CD4-positive, CD25-positive, alpha-beta regulatory T cell (primary cell): Measurements from ENCODE around the gene SERPINE2. TPM values are rescaled to one million over a fixed set of nuclear protein-coding genes. Genes with fewer than 3 reads are reported as not detected.
"Not testable (repeated sequence)": the region's sequence is repeated elsewhere in the genome, so short reads cannot be mapped to it uniquely, and the experiment has no call there.

Experiments used
- ATAC-seq, 2 donors: fragments of 150-1000 bp; cut with Tn5 transposase; one replicate each; pipeline ENCODE4 v1.10.0; 2021; ENCODE audit warnings: low read depth in 2 of 2, moderate number of reproducible peaks in 2 of 2, moderate library complexity in 1 of 2
- DNase-seq, 3 donors: peaks; one replicate each; pipeline versions ENCODE4 v3.0.0 to v3.0.0-alpha.2; 2012 to 2022; ENCODE audit warnings: mixed read lengths in 1 of 3
- H3K27ac ChIP-seq: one replicate; pipeline ENCODE4 v1.7.0; 2013; ENCODE audit warnings: mild to moderate bottlenecking, low read length; ENCODE audit not compliant: insufficient read depth, poor library complexity, severe bottlenecking
- H3K27me3 ChIP-seq: one replicate; pipeline ENCODE4 v1.7.0; 2013; ENCODE audit warnings: low read length; ENCODE audit not compliant: control insufficient read depth, insufficient read depth
- H3K36me3 ChIP-seq: one replicate; pipeline ENCODE4 v1.7.0; 2013; ENCODE audit warnings: mild to moderate bottlenecking, low read length, moderate library complexity; ENCODE audit not compliant: control insufficient read depth, insufficient read depth
- H3K4me1 ChIP-seq: 2 replicates; pipeline ENCODE4 v1.7.0; 2013; ENCODE audit warnings: mild to moderate bottlenecking, low read length; ENCODE audit not compliant: insufficient read depth, control insufficient read depth, poor library complexity, severe bottlenecking
- H3K4me3 ChIP-seq: one replicate; pipeline ENCODE4 v1.7.0; 2013; ENCODE audit warnings: low read depth, mild to moderate bottlenecking, low read length, moderate library complexity
- H3K9me3 ChIP-seq, 2 experiments: 1 replicate in 1 of 2; 2 replicates in 1 of 2; pipeline ENCODE4 v1.7.0; 2013; ENCODE audit warnings: low read length in 2 of 2, mild to moderate bottlenecking in 1 of 2, moderate library complexity in 1 of 2; ENCODE audit not compliant: control insufficient read depth in 2 of 2
- H3K27ac Mint-ChIP-seq, 3 donors: one replicate each; pipeline ENCODE4 v1.8.0; 2020 to 2022; ENCODE audit warnings: mild to moderate bottlenecking in 3 of 3, mixed read lengths in 3 of 3, moderate library complexity in 2 of 3
- H3K27me3 Mint-ChIP-seq: one replicate; pipeline ENCODE4 v1.8.0; 2022; ENCODE audit warnings: mild to moderate bottlenecking, mixed read lengths
- H3K36me3 Mint-ChIP-seq: one replicate; pipeline ENCODE4 v1.8.0; 2020; ENCODE audit warnings: mixed read lengths
- H3K4me1 Mint-ChIP-seq, 4 donors: one replicate each; pipeline ENCODE4 v1.8.0; 2020 to 2022; ENCODE audit warnings: mixed read lengths in 4 of 4, mild to moderate bottlenecking in 1 of 4
- H3K4me3 Mint-ChIP-seq, 4 donors: one replicate each; pipeline ENCODE4 v1.8.0; 2020 to 2022; ENCODE audit warnings: mild to moderate bottlenecking in 4 of 4, mixed read lengths in 4 of 4, moderate library complexity in 3 of 4
- H3K9me3 Mint-ChIP-seq, 7 donors: one replicate each; pipeline ENCODE4 v1.8.0; 2020 to 2022; ENCODE audit warnings: mixed read lengths in 7 of 7, mild to moderate bottlenecking in 3 of 7, moderate library complexity in 2 of 7
- polyA plus RNA-seq, 4 donors: library from polyadenylated mRNA; unstranded; fragments of 300-500 nt; fragmentation: Illumina TruSeq; gene quantifications; one replicate each; pipeline ENCODE4 v1.2.3, GENCODE V29; 2021
- total RNA-seq: library from RNA; stranded (reverse); gene quantifications from one replicate; pipeline ENCODE4 v1.2.3, GENCODE V29; 2022

The SERPINE2 gene
- total and polyA plus RNA-seq, 5 donors from 2014 or later: 0.85 to 1.8 (median 1.5) TPM

DNA sequence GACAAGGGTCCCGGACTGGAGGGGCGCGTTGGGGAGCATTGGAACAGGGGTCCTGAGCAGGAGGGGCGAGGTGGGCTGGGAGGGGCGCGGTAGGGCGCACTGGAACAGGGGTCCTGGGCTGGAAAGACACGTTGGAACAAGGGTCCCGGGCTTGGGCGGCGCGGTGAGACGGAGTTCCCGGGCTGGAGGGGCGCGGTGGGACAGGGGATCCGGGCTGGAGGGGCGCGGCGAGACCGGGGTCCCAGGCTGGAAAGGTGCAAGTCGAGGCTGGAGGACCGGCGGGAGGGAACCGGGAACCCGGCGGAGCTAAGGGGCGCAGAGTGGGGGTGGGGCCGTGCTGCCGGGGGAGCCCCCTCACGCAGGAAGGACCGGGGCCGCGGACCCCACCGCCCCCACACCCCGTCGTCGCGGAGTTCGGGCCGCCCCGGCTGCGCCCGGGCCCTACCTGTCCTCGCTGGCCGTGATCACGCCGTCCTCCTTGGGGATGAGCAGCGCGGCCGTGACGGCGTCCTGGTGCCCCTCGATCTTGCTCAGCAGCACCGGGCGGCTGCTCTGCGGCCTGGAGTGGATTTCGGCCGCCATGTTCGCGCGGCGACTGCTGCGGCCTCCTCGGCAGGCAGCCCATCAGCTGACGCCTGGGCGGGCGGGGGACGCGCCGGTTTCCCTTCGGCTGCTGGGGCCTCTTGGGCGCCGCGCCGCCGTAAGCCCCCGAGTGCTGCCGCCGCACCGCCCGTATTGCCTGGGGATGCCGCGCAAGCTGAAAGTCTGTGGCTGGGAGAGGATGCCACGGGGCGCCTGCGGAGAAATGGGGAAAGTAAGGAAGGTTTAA lies 94.2 kb downstream of the SERPINE2 start, which contains the start of gene WDFY1:
Gene WDFY1 (minus strand): TSS at position 633 of the 829 bp plus-strand sequence. CDS start 51 bp downstream, at position 582.
- peak within 1 kb of the TSS; percentile 55 for H3K27ac ChIP-seq
- Mint-ChIP-seq H3K9me3 (peaks cover 0 to 3% (median 0%) of the 10 kb centered on the region in 7 donors), H3K4me3 (peak within 1 kb of the TSS; percentile 91 to 95 (median 92)), H3K4me1 (peaks cover 24 to 61% (median 44%) of the 10 kb centered on the region in 4 donors), H3K36me3 (peaks cover 3% of the 10 kb centered on the region), H3K27me3 (peaks cover 5% of the 10 kb centered on the region), H3K27ac (peak within 1 kb of the TSS; percentile 83 to 95 (median 92))
- peaks cover 39% of the 10 kb centered on the region for H3K4me1 ChIP-seq
- ATAC-seq: peak; percentile 92
- H3K4me3 ChIP-seq: peak within 1 kb of the TSS; percentile 87
- peak; percentile 60 to 91 (median 77) for DNase-seq
- no peaks in the 10 kb centered on the region for H3K27me3 ChIP-seq
- no peaks in the 10 kb centered on the region for H3K9me3 ChIP-seq
- no peaks in the 10 kb centered on the region for H3K36me3 ChIP-seq

DNA sequence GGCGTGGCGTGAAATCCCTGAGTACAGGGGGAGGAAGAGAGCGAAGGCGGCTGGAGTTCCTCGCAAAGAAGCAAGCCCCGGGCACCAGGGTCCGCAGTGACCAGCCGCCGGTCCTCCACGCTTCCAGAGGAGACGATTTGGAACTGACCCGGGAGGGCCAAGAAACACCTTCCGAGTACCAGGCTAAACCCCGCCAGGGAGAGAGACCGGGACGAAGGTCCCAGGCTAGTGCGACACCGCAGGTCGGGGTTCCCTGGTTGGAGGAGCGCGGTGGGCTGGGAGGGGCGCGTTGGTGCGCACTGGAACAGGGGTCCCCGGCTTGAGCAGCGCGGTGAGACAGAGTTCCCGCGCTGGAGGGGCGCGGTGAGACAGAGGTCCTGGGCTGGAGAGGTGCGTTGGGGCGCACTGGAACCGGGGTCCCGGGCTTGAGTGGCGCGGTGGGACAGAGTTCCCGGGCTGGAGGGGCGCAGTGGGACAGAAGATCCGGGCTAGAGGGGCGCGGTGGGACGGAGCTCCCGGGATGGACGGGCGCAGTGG lies 94.9 kb downstream of the SERPINE2 start:
- H3K4me3 Mint-ChIP-seq: peak overlapping the region; percentile 91 to 95 (median 92)
- Histone ChIP-seq H3K4me3 (peak overlapping the region; percentile 65), H3K27me3 (no peaks in the 10 kb centered on the region), H3K9me3 (no peaks in the 10 kb centered on the region), H3K27ac (peak overlapping the region; percentile 55), H3K4me1 (peaks cover 33% of the 10 kb centered on the region), H3K36me3 (no peaks in the 10 kb centered on the region)
- ATAC-seq: no peak
- peaks cover 0 to 3% (median 2%) of the 10 kb centered on the region in 7 donors for H3K9me3 Mint-ChIP-seq
- H3K27ac Mint-ChIP-seq: peak overlapping the region; percentile 81 to 92 (median 91)
- H3K36me3 Mint-ChIP-seq: peaks cover 10% of the 10 kb centered on the region
- peak; percentile 23 to 41 (median 30) for DNase-seq
- H3K4me1 Mint-ChIP-seq: peaks cover 21 to 62% (median 45%) of the 10 kb centered on the region in 4 donors
- H3K27me3 Mint-ChIP-seq: peaks cover 5% of the 10 kb centered on the region

DNA sequence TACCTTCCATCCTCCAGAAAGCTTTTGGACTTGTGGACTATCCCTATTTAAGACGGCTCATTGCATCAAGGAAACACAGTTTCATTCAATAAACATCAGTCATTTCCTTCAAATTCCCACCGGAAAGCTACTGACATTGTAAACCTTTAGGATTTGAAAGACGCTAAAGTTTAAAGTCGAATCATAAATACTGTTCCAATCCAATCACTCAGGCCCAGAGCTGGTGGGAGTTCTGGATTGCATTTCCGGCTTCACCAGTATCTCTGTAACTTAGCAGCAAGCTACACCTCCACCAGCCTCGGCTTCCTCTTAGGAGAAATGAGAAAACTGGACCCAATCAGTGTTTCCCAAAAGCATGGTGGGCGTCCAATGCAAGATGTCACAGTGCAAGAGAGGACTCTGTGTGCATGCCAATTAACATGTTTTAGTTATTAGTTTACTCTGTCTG lies 95.5 kb downstream of the SERPINE2 start:
- DNase-seq (no peak), ATAC-seq (no peak)
- Mint-ChIP-seq H3K36me3 (peaks cover 10% of the 10 kb centered on the region), H3K9me3 (peaks cover 0 to 3% (median 2%) of the 10 kb centered on the region in 7 donors), H3K4me1 (peaks cover 23 to 62% (median 47%) of the 10 kb centered on the region in 4 donors), H3K27me3 (peaks cover 5% of the 10 kb centered on the region), H3K4me3 (peak overlapping the region; percentile 91 to 95 (median 92)), H3K27ac (peak overlapping the region; percentile 26 to 91 (median 81))
- H3K27me3 ChIP-seq: no peaks in the 10 kb centered on the region
- H3K27ac ChIP-seq: no peak overlapping the region
- no peaks in the 10 kb centered on the region for H3K36me3 ChIP-seq
- peak overlapping the region; percentile 65 for H3K4me3 ChIP-seq
- peaks cover 37% of the 10 kb centered on the region for H3K4me1 ChIP-seq
- H3K9me3 ChIP-seq: no peaks in the 10 kb centered on the region

DNA sequence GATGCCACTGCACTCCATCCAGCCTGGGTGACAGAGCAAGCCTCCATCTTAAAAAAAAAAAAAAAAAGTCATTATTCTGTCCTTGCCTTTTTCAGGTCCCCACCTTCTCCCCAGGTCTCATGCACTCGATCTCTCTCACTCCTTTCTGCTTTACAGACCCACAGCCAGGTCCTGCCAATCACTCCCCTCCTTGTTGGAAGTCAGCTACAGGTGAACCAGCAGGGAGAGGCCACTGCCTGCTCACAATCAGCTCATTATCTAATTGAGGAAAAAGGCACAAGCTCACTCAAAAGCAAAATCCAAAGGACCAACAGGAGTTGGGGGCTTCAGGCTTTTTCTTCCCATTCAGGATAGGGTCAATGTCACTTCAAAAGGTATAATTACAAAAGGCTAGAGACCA lies 96.0 kb downstream of the SERPINE2 start:
- H3K27ac ChIP-seq: no peak overlapping the region
- no peak for ATAC-seq
- peaks cover 0 to 3% (median 2%) of the 10 kb centered on the region in 7 donors for H3K9me3 Mint-ChIP-seq
- peaks cover 5% of the 10 kb centered on the region for H3K27me3 Mint-ChIP-seq
- peaks cover 41% of the 10 kb centered on the region for H3K4me1 ChIP-seq
- peaks cover 10% of the 10 kb centered on the region for H3K36me3 Mint-ChIP-seq
- peaks cover 25 to 64% (median 49%) of the 10 kb centered on the region in 4 donors for H3K4me1 Mint-ChIP-seq
- no peaks in the 10 kb centered on the region for H3K36me3 ChIP-seq
- peak overlapping the region; percentile 65 for H3K4me3 ChIP-seq
- peak in 1 of 3 donors; percentile 15 for DNase-seq
- no peaks in the 10 kb centered on the region for H3K27me3 ChIP-seq
- H3K9me3 ChIP-seq: no peaks in the 10 kb centered on the region
- H3K27ac Mint-ChIP-seq: peak overlapping the region; percentile 80 to 86 (median 81)
- H3K4me3 Mint-ChIP-seq: peak overlapping the region; percentile 91 to 95 (median 92)

DNA sequence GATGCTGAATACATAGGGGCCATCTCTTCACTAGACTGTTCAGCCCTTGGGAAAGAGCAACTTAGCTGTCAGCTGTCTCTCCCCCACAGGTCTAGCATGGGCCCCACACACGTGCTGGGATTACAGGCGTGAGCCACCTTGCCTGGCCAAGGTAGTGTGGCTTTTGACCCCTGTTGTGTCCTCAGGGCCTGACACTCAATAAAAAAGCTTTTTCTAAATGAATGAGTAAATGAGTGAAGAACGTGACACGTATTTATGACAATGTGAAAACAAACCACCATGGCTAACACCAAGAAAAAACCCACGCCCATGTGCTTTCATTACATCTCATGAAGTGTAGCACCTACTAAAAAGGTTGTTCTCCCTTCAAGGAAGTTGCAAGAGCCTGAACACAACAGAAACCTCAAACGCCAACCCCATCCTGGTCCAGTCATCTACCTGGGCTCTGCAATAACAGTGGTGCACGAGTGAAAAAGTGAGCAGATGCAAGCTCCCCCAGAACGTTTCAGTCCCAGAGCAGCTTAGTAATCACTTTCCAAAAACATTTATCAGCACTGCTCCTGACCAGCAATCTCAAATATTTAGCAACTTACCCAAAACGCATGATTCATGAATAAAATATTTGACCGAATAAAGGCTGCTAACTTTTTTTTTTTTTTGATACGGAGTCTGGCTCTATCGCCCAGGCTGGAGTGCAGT lies 97.4 kb downstream of the SERPINE2 start:
- peak overlapping the region; percentile 66 to 87 (median 76) for H3K4me3 Mint-ChIP-seq
- Histone ChIP-seq H3K9me3 (no peaks in the 10 kb centered on the region), H3K4me3 (peak overlapping the region; percentile 43), H3K27ac (no peak overlapping the region), H3K4me1 (peaks cover 55% of the 10 kb centered on the region), H3K36me3 (no peaks in the 10 kb centered on the region), H3K27me3 (no peaks in the 10 kb centered on the region)
- DNase-seq (peak in 2 of 3 donors; percentile 21 to 89), ATAC-seq (peak; percentile 36 to 41)
- peaks cover 5% of the 10 kb centered on the region for H3K27me3 Mint-ChIP-seq
- H3K4me1 Mint-ChIP-seq: peaks cover 29 to 72% (median 59%) of the 10 kb centered on the region in 4 donors
- H3K36me3 Mint-ChIP-seq: peaks cover 10% of the 10 kb centered on the region
- peaks cover 0 to 3% (median 2%) of the 10 kb centered on the region in 7 donors for H3K9me3 Mint-ChIP-seq
- H3K27ac Mint-ChIP-seq: peak overlapping the region; percentile 7 to 90 (median 72)

DNA sequence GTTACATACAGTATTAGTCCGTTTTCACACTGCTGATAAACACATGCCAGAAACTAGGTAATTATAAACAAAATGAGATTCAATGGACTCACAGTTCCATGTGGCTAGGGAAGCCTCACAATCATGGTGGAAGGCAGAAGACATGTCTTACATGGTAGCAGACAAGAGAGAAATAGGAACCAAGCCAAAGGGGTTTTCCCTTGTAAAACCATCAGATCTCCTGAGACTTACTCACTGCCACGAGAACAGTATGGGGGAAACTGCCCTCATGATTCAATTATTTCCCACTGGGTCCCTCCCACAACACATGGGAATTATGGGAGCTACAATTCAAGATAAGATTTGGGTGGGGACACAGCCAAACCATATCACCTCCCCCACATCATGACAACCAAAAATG lies 99.6 kb downstream of the SERPINE2 start:
- peaks cover 49% of the 10 kb centered on the region for H3K4me1 ChIP-seq
- H3K27ac ChIP-seq, H3K27me3 Mint-ChIP-seq, H3K4me3 ChIP-seq, ATAC-seq, DNase-seq, H3K27me3 ChIP-seq, H3K9me3 Mint-ChIP-seq, H3K9me3 ChIP-seq, H3K36me3 ChIP-seq, H3K27ac Mint-ChIP-seq: not testable (repeated sequence)
- Mint-ChIP-seq H3K36me3 (peaks cover 10% of the 10 kb centered on the region), H3K4me3 (peak overlapping the region in 1 of 4 donors; percentile 50), H3K4me1 (peaks cover 28 to 82% (median 66%) of the 10 kb centered on the region in 4 donors)

DNA sequence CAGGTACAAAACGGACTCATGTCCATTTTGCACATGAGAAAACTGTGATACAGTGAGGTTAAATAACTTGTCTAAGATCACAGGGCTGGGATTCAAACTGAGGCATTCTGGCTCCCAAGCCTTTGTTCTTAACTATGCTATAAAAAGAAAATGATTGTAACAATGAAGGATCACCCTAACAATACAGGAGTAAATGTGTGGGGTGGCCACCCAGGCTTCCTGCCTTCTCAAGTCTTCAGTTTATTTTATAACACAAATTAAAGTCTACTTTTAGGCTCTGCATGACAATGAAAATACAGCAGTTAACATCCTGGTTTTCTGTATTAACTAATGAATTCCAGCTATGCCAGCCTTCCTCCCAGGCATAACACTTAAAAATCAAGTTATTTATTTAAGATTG lies 101.6 kb downstream of the SERPINE2 start:
- no peak for ATAC-seq
- H3K4me1 Mint-ChIP-seq: peaks cover 28 to 78% (median 60%) of the 10 kb centered on the region in 4 donors

More for the DNA sequence above, 101.6 kb downstream of the SERPINE2 start:
- H3K4me3 ChIP-seq: peak overlapping the region; percentile 45
- peaks cover 35% of the 10 kb centered on the region for H3K4me1 ChIP-seq
- H3K36me3 ChIP-seq: no peaks in the 10 kb centered on the region
- Mint-ChIP-seq H3K27ac (peak overlapping the region in 1 of 3 donors; percentile 4), H3K4me3 (peak overlapping the region in 1 of 4 donors; percentile 31), H3K9me3 (peaks cover 0 to 3% (median 2%) of the 10 kb centered on the region in 7 donors), H3K27me3 (no peaks in the 10 kb centered on the region), H3K36me3 (peaks cover 14% of the 10 kb centered on the region)
- H3K9me3 ChIP-seq: no peaks in the 10 kb centered on the region
- H3K27me3 ChIP-seq: no peaks in the 10 kb centered on the region
- no peak overlapping the region for H3K27ac ChIP-seq
- peak in 1 of 3 donors; percentile 20 for DNase-seq
